ENCODE results near the gene CBX4. TPM values are rescaled to one million over a fixed set of nuclear protein-coding genes. Genes with fewer than 3 reads are reported as not detected.

The CBX4 gene
- 1 to 10 TPM; 3.0 to 9.0 (median 5.3) TPM for total RNA-seq

DNA sequence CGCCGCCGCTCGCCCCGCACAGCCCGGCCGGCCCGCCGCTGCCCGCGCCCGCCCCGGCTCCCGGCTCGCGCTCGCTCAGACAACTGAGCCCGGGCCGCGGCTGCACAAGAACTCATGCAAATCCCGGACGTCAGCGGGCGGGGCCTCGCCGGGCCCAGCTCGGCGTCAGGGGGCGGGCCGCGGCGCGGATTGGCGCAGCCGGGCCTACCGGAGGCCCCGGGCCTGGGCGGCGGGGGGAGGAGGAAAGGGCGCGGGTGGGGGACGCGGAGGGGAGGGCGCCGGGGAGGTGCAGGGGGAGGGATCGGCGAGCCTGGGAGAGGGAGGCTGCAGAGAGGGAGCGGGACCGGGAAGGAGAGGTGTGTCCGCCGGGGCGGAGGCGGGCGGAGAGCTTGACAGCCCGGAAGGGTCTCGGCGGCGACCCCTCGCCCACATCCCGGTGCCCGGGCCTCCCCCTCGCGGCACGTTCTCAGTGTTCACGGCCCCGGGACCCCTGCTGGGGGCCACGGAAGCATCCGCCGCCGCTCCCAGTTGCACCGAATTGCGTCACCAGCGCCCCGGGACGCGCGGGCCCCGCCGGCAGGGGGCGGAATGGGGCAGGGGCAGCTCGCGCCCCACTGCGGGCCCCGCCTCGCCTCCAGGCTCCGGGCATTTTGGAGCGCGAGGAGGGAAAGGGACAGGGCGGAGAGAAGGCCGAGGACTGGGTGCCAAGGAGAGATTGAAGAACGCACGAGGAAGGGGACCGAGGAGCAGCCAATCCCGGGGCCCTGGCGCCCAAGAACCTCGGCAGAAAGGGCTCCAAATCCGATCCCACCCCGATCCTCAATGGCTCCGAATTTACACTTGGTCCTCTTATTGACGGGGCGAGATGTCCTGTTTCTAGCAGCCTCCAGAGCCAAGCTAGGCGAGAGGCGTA is at the start of gene CBX4:
Gene CBX4 (minus strand): TSS at position 85 of the 913 bp plus-strand sequence. CDS start 189 bp downstream, outside the sequence.
- intact Hi-C loops (cut with DNase I; ENCODE audit: low total_unique reads): loop anchor here (1.0 to 5.0 kb wide), 3 partner anchors 31 to 153 kb away; partner anchors contain the start of gene CBX8
- TF ChIP-seq, protein P1, sequence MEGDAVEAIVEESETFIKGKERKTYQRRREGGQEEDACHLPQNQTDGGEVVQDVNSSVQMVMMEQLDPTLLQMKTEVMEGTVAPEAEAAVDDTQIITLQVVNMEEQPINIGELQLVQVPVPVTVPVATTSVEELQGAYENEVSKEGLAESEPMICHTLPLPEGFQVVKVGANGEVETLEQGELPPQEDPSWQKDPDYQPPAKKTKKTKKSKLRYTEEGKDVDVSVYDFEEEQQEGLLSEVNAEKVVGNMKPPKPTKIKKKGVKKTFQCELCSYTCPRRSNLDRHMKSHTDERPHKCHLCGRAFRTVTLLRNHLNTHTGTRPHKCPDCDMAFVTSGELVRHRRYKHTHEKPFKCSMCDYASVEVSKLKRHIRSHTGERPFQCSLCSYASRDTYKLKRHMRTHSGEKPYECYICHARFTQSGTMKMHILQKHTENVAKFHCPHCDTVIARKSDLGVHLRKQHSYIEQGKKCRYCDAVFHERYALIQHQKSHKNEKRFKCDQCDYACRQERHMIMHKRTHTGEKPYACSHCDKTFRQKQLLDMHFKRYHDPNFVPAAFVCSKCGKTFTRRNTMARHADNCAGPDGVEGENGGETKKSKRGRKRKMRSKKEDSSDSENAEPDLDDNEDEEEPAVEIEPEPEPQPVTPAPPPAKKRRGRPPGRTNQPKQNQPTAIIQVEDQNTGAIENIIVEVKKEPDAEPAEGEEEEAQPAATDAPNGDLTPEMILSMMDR (IDR thresholded peaks at IDR 0.05 in 4 of 5, conservative IDR thresholded peaks at IDR 0.05 in 1 of 5): peak; percentile 58 to 91 (median 82)
- TF ChIP-seq POLR2A (IDR thresholded peaks at IDR 0.05): peak; percentile 76 to 88

GRCh38 chr17:79888009-79888540 is 48.8 kb upstream of the CBX4 start:
- no peaks in the 10 kb centered on the region for H3K9me3 ChIP-seq
- no peaks in the 10 kb centered on the region for H3K4me1 ChIP-seq
- no peak overlapping the region for H3K4me3 ChIP-seq
- DNase-seq (no peak), ATAC-seq (no peak)
- in situ Hi-C loops (cut with MboI; ENCODE audit: low sequenced_read_pairs in 4 of 4): no loop called here
- H3K27me3 ChIP-seq: peaks cover 44 to 47% (median 45%) of the 10 kb centered on the region in 3 donors
- no peaks in the 10 kb centered on the region for H3K36me3 ChIP-seq
- intact Hi-C loops (cut with DNase I; ENCODE audit: low total_unique reads): no loop called here
- TF ChIP-seq, protein P1 (IDR thresholded peaks at IDR 0.05 in 4 of 5, conservative IDR thresholded peaks at IDR 0.05 in 1 of 5): no peak
- TF ChIP-seq POLR2A (IDR thresholded peaks at IDR 0.05): no peak
- H3K27ac ChIP-seq: no peak overlapping the region

More for the DNA sequence above, at the start of gene CBX4:
- peaks cover 46 to 50% (median 48%) of the 10 kb centered on the region in 3 donors for H3K27me3 ChIP-seq
- DNase-seq (peak; percentile 83 to 90), ATAC-seq (peak; percentile 83)
- peaks cover 43 to 58% of the 10 kb centered on the region in 2 donors for H3K4me1 ChIP-seq
- no peaks in the 10 kb centered on the region for H3K9me3 ChIP-seq
- in situ Hi-C loops (cut with MboI; ENCODE audit: low sequenced_read_pairs in 4 of 4): no loop called here
- H3K36me3 ChIP-seq: no peaks in the 10 kb centered on the region
- H3K27ac ChIP-seq: peak within 1 kb of the TSS; percentile 73 to 85 (median 82)
- H3K4me3 ChIP-seq: peak within 1 kb of the TSS; percentile 72 to 91 (median 75)

DNA sequence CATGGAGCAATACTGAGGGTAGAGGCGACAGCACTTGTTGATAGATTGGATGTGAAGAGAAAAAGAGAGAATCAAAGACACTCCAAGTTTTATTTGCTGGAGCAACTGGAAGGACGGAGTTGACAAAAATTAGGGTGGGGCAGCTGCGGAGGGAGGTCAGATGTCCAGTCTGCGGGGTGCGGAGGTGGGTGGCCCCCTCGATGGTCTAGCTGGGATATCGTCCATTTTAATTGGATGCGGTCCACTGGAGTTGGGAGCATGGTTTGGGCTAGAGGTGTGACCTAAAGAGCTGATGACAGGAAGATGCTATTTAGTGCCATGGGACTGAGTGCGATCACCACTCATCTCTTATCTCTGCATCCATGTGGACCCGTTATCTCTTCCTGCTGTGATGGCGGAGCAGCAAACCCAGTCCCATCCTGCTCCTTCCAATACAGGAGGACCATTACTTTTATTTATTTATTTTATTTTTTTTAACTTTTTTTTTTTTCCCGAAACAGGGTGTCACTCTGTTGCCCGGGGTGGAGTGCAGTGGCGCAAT is 48.3 kb upstream of the CBX4 start:
- peaks cover 44 to 47% (median 45%) of the 10 kb centered on the region in 3 donors for H3K27me3 ChIP-seq
- TF ChIP-seq, protein P1 (IDR thresholded peaks at IDR 0.05 in 4 of 5, conservative IDR thresholded peaks at IDR 0.05 in 1 of 5): no peak
- TF ChIP-seq POLR2A (IDR thresholded peaks at IDR 0.05): no peak
- no peaks in the 10 kb centered on the region for H3K36me3 ChIP-seq
- no peak overlapping the region for H3K4me3 ChIP-seq
- no peaks in the 10 kb centered on the region for H3K4me1 ChIP-seq
- no peaks in the 10 kb centered on the region for H3K9me3 ChIP-seq
- no peak overlapping the region for H3K27ac ChIP-seq
- ATAC-seq: no peak
- DNase-seq: no peak
- intact Hi-C loops (cut with DNase I; ENCODE audit: low total_unique reads): no loop called here
- in situ Hi-C loops (cut with MboI; ENCODE audit: low sequenced_read_pairs in 4 of 4): no loop called here

DNA sequence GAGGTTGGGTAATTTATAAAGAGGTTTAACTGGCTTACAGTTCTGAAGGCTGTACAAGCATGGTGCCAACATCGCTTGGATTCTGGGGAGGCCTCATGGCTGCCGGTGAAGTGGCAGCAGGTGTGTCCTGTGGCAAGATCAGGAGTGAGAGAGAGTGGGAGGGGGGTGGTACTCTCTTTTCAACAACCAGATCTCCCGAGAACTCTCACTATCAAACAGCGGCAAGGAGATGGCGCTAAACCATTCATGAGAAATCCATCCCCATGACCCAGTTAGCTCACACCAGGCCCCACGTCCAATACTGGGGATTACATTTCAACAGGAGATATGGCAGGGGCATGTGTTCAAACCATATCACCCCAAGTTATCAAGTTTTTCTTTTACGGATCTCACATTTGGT is 44.0 kb upstream of the CBX4 start:
- in situ Hi-C loops (cut with MboI; ENCODE audit: low sequenced_read_pairs in 4 of 4): no loop called here
- TF ChIP-seq, protein P1 (IDR thresholded peaks at IDR 0.05 in 4 of 5, conservative IDR thresholded peaks at IDR 0.05 in 1 of 5): no peak
- Histone ChIP-seq H3K36me3 (no peaks in the 10 kb centered on the region), H3K27me3 (peaks cover 14 to 24% (median 15%) of the 10 kb centered on the region in 3 donors), H3K4me1 (no peaks in the 10 kb centered on the region), H3K9me3 (no peaks in the 10 kb centered on the region), H3K27ac (no peak overlapping the region), H3K4me3 (no peak overlapping the region)
- intact Hi-C loops (cut with DNase I; ENCODE audit: low total_unique reads): no loop called here
- ATAC-seq (no peak), DNase-seq (no peak)

Measured in gastrocnemius medialis (tissue), 4 donors.